Smooth muscle cell (in vitro differentiated cells): Measurements from ENCODE around the gene KANSL3. TPM values are rescaled to one million over a fixed set of nuclear protein-coding genes. Genes with fewer than 3 reads are reported as not detected.
A peak's percentile ranks its signal among the peaks of the same experiment; 100 is the strongest.
"Not testable (repeated sequence)": the region's sequence is repeated elsewhere in the genome, so short reads cannot be mapped to it uniquely, and the experiment has no call there.

ENCODE experiments used
- DNase-seq: peaks from one replicate; lab custom pipeline; 2025; ENCODE audit not compliant: unreplicated experiment; lab: John Stamatoyannopoulos, UW
- H2AFZ ChIP-seq: fragments of 200-600 bp; sonication (generic); 2 replicates; pipeline ENCODE4 v1.6.0; 2016; ENCODE audit warnings: antibody characterized with exemption, low read depth, mild to moderate bottlenecking
- H3F3A ChIP-seq: fragments of 200-600 bp; sonication (generic); 2 replicates; pipeline ENCODE4 v1.6.0; 2017; ENCODE audit warnings: antibody characterized with exemption, low read depth
- H3K27ac ChIP-seq: fragments of 200-600 bp; sonication (generic); 2 replicates; pipeline ENCODE4 v1.5.1; 2016; ENCODE audit warnings: low read depth, mild to moderate bottlenecking
- H3K27me3 ChIP-seq: fragments of 200-600 bp; sonication (generic); 2 replicates; pipeline ENCODE4 v1.6.1; 2016; ENCODE audit warnings: low read depth, mild to moderate bottlenecking
- H3K36me3 ChIP-seq: fragments of 200-600 bp; sonication (generic); 2 replicates; pipeline ENCODE4 v1.5.1; 2016; ENCODE audit warnings: low read depth
- H3K4me1 ChIP-seq: fragments of 200-600 bp; sonication (generic); 2 replicates; pipeline ENCODE4 v1.5.1; 2016; ENCODE audit warnings: low read depth
- H3K4me2 ChIP-seq: fragments of 200-600 bp; sonication (generic); 2 replicates; pipeline ENCODE4 v1.6.0; 2016; ENCODE audit warnings: mild to moderate bottlenecking
- H3K4me3 ChIP-seq: fragments of 200-600 bp; sonication (generic); 2 replicates; pipeline ENCODE4 v1.5.1; 2016; ENCODE audit warnings: mild to moderate bottlenecking
- H3K79me2 ChIP-seq: fragments of 200-600 bp; sonication (generic); 2 replicates; pipeline ENCODE4 v1.6.0; 2016; ENCODE audit warnings: low read depth, mild to moderate bottlenecking
- H3K9ac ChIP-seq: fragments of 200-600 bp; sonication (generic); 2 replicates; pipeline ENCODE4 v1.6.0; 2016; ENCODE audit warnings: low read depth
- H3K9me3 ChIP-seq: fragments of 200-600 bp; sonication (generic); replicated peaks from 2 replicates; pipeline ENCODE4 v1.5.1; 2016; ENCODE audit warnings: low read depth
- H4K20me1 ChIP-seq: fragments of 200-600 bp; sonication (generic); 2 replicates; pipeline ENCODE4 v1.6.0; 2016; ENCODE audit warnings: low read depth
- CTCF ChIP-seq: fragments of 200-600 bp; sonication (generic); IDR thresholded peaks from 2 replicates; pipeline ENCODE4 v1.5.1; 2017; ENCODE audit warnings: borderline replicate concordance, mild to moderate bottlenecking, antibody characterized with exemption; ENCODE audit not compliant: insufficient read depth, poor library complexity, severe bottlenecking
- WGBS: methylation state at CpG from one replicate; pipeline ENCODE4 v1.1.7; 2016; ENCODE audit warnings: low lambda C conversion rate; 5-methylcytosine and 5-hydroxymethylcytosine counted together
- polyA plus RNA-seq: library from polyadenylated mRNA; unstranded; fragments of >200 nt; fragmentation: Nextera tagmentation; extraction: Ambion mirVana; gene quantifications from 2 replicates; pipeline ENCODE4 v1.2.1, GENCODE V29; 2016
- total RNA-seq: library from RNA; depleted of rRNA; stranded (reverse); fragments of >200 nt; gene quantifications from 2 replicates; pipeline ENCODE4 v1.2.3, GENCODE V29; 2014

The KANSL3 gene
- total and polyA plus RNA-seq, 2 experiments from 2014 or later: 12.0 to 13.3 TPM

- Histone ChIP-seq H3K4me1 (no peaks in the 10 kb centered on the region), H3K9ac (no peak overlapping the region), H3F3A (no peaks in the 10 kb centered on the region), H2AFZ (no peak overlapping the region), H3K4me3 (no peak overlapping the region), H3K27me3 (no peaks in the 10 kb centered on the region), H3K27ac (no peak overlapping the region), H3K9me3 (no peaks in the 10 kb centered on the region), H3K4me2 (no peak overlapping the region), H3K79me2 (no peaks in the 10 kb centered on the region), H3K36me3 (no peaks in the 10 kb centered on the region), H4K20me1 (no peaks in the 10 kb centered on the region)
- no peak for DNase-seq
- no peak for TF ChIP-seq CTCF
- 88% methylated on average over 15 of the region's 15 CpGs for WGBS
Measured at GRCh38 chr2:96669539-96670215, 31.6 kb upstream of the KANSL3 start.

GRCh38 chr2:96668771-96669170 is 30.7 kb upstream of the KANSL3 start:
- WGBS: 95% methylated on average over 11 of the region's 11 CpGs
- Histone ChIP-seq H3K27me3 (no peaks in the 10 kb centered on the region), H4K20me1 (no peaks in the 10 kb centered on the region), H2AFZ (no peak overlapping the region), H3K4me2 (no peak overlapping the region), H3K36me3 (no peaks in the 10 kb centered on the region), H3K79me2 (no peaks in the 10 kb centered on the region), H3K9ac (no peak overlapping the region), H3F3A (no peaks in the 10 kb centered on the region), H3K27ac (no peak overlapping the region), H3K9me3 (no peaks in the 10 kb centered on the region), H3K4me3 (no peak overlapping the region), H3K4me1 (no peaks in the 10 kb centered on the region)
- DNase-seq: no peak
- no peak for TF ChIP-seq CTCF

GRCh38 chr2:96665717-96666116 is 27.6 kb upstream of the KANSL3 start:
- H3K36me3 ChIP-seq, H4K20me1 ChIP-seq, H3K79me2 ChIP-seq, H3K4me3 ChIP-seq, H3F3A ChIP-seq, H2AFZ ChIP-seq, DNase-seq, H3K4me1 ChIP-seq, H3K9me3 ChIP-seq, H3K9ac ChIP-seq, H3K27me3 ChIP-seq: not testable (repeated sequence)
- 89% methylated on average over 3 of the region's 3 CpGs for WGBS
- peak overlapping the region; percentile 89 for H3K27ac ChIP-seq
- peak overlapping the region; percentile 40 for H3K4me2 ChIP-seq

GRCh38 chr2:96665083-96665569 is 27.0 kb upstream of the KANSL3 start:
- Histone ChIP-seq H3K4me1 (no peaks in the 10 kb centered on the region), H3K4me3 (no peak overlapping the region), H3K27me3 (no peaks in the 10 kb centered on the region), H4K20me1 (no peaks in the 10 kb centered on the region), H3K9ac (peak overlapping the region; percentile 42), H3F3A (no peaks in the 10 kb centered on the region), H3K4me2 (peak overlapping the region; percentile 41), H3K36me3 (no peaks in the 10 kb centered on the region), H3K9me3 (no peaks in the 10 kb centered on the region), H3K79me2 (no peaks in the 10 kb centered on the region), H2AFZ (no peak overlapping the region), H3K27ac (peak overlapping the region; percentile 89)
- WGBS: 37% methylated on average over 3 of the region's 3 CpGs
- TF ChIP-seq CTCF: no peak
- DNase-seq: no peak
